ENCODE data around the gene AHRR.
"Not testable (repeated sequence)": the region's sequence is repeated elsewhere in the genome, so short reads cannot be mapped to it uniquely, and the experiment has no call there.

AHRR gene

DNA sequence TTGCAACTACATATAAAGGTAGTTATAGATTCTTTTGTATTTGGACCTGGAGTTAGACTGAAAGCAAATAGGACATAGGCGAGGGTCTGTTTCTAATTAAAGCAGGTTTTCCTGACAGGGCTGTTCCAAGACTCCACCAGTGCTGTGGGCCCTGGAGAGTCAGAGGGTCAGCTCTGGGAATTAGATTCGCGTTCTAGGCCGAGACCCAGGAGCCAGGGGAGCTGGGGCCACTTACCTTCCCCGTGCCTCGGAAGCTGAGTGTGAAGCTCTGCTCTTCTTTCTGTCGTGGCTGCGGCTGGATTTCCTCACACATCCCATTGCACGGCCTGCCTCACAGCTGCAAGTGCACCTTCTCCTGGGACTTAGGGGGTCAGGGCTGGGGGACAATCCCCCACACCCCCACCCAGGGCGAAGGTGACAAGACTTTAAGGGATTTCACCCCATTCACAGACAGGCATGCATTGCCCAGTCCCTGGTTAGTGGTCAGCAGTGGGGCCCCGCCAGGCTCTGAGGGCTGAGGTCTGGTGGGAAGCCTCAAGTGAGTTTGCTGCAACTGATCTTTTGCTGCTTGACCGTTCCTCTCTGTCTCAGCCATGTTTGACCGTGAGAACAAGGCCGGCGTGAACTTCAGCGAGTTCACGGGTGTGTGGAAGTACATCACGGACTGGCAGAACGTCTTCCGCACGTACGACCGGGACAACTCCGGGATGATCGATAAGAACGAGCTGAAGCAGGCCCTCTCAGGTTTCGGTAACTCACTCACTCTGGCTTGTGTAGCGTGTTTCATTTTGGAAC, 15.3 kb upstream of the AHRR start:
- no peak for DNase-seq (ENCODE audit: low read depth)

DNA sequence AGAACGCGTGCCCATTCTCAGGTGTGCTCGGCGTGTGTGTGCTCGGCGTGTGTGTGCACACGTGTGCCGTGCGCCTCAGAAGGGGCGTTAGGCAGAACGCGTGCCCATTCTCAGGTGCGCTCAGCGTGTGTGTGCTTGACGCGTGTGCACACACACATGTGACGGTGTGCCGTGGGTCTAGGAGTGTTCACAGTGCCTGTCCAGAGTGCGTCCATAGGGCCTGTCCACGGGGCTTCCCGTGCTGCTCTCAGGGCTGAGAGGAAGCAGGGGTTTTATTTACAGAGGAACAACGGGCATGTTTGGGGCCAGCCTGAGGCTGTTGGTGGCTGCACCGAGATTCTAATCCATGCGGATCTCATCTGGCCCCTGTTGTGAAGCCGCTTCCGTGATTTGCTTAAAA, 14.2 kb upstream of the AHRR start:
- DNase-seq (ENCODE audit: low read depth), result no peak

DNA sequence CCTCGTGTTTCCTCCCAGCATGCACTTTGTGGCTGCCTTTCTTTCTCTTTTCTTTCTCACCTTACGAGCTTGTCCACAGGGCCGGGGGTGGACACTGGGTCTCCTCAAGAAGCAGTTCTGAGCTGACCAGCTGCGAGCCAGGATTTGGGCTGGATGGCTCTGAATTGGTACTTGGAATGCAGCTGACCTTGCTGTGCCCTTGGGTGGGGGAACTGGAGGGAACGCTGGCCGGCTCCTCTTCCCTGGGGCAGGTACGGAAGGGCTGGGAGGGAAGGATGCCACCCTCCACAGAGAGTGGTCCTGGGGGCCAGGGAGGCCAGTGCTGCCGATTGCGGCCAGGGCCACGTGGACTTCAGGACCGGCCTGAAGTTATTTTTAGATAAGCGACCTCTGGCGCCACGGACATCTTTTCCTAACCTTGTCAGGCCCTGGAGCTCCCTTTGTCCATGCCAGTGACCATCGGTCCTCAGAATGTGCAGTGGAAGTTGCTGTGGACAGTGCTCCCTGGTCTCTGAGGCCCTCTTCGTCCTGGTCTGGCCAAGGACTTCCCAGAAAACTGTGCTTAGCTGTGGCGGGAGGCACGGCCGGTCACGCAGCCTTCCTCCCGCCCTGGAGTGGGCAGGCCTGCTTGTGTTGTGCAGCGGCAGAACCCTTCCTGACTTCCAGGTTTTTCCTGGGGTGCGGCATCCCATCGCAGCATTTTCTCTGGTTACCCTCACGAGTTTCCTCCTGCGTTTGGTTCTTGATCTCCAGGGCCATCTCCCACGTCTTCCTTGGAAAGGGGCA, 13.5 kb upstream of the AHRR start:
- DNase-seq (ENCODE audit: low read depth), result no peak

DNA sequence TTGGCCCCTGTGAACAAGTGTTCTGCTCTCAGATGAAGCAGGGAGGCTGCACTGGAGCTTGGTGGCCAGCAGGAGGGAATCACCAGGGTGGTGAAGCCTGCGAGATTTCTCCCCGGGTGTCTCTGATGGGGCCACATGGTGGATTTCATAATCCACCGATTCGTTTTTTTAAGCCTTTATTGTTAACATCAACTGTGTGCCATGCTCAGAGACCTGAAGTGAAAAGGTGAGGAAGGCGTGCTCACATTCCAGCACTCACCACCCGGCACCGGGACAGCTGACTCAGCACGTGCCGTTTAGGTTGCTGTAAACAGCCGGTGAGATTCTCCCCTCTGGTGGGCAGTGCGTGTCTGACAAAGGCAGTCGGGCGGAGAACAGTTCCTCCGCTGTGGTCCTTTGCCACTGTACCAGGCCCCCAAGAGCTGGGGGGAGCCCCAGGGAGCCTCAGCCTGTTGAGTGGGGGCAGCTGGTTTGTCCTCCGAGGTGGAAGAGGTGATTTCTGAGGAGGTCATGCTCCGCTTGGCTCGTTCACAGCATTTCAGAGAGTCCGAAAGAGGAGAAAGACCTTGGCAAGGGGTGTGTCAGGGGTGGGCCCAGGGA, 12.7 kb upstream of the AHRR start:
- DNase-seq (ENCODE audit: low read depth), result no peak

DNA sequence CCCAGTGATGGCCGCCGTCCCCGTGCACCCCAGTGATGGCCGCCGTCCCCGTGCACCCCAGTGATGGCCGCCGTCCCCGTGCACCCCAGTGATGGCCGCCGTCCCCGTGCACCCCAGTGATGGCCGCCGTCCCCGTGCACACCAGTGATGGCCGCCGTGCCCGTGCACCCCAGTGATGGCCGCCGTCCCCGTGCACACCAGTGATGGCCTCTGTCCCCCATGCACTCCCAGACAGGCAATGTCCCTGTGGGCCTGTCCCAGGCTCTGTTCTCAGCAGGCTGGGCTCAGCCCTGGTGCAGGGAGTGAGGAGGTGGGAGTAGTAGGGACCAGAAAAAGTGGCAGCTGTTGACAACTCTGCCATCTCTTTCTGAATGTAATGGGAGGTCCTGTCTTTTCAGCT, 11.7 kb upstream of the AHRR start:
- DNase-seq (ENCODE audit: low read depth), result not testable (repeated sequence)

DNA sequence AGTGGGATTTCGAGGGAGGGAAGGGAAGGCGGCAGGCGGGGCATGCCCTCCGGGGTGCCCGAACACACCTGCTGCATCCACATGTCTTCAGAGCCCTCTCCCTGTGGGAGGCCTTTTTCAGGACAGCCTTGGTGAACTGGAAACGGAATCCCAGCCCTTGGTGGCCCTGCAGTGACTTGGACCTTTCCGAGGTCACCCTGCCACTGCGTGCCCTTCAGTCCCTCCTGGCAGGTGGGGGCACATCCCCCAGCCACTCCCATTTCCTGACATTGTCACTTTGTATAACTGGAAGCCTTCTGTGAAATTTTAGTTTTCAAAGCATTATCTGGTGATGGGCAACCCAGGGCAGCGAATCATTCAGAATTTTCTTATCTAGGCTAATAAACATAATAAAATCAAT, 11.0 kb upstream of the AHRR start:
- DNase-seq (ENCODE audit: low read depth), result no peak

DNA sequence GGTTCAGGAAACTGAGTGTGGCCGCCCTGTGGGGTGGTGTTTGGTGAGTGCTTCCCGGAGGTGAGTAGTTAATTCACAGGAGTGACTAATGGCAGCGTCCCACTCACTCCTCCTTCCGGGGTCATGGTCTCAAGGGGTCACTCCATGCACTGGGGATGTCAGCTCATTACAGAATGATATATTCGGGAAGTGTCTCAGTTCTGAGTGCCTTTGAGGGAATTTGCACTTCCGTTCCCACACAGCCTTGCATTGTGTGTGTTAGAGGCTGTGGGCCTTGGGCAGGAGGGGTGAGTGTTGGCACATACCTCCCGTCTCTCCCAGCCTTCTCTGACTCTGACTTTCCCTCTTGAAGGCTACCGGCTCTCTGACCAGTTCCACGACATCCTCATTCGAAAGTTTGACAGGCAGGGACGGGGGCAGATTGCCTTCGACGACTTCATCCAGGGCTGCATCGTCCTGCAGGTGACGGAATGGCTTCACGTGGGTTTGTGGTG, 10.5 kb upstream of the AHRR start:
- no peak for DNase-seq (ENCODE audit: low read depth)

DNA sequence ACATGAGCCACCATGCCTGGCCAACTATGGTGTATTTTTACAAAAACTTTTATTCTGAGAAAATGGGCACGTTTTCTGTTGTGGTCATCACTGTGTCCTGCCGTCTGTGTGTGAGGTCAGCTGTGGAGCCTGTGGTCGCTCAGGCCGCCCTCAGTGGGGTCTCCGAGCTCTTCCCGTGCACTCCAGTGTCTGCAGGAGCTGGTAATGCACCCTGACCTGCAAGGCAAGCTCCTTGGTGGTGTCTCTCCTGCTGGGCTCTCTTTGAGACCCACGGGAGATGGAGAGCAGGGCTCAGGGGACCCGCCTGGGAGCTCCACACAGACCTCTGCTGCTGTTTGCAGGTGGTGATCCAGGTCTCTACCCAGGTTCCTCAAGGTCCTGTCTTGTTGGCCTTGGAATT, 9.6 kb upstream of the AHRR start:
- DNase-seq (ENCODE audit: low read depth), result no peak

DNA sequence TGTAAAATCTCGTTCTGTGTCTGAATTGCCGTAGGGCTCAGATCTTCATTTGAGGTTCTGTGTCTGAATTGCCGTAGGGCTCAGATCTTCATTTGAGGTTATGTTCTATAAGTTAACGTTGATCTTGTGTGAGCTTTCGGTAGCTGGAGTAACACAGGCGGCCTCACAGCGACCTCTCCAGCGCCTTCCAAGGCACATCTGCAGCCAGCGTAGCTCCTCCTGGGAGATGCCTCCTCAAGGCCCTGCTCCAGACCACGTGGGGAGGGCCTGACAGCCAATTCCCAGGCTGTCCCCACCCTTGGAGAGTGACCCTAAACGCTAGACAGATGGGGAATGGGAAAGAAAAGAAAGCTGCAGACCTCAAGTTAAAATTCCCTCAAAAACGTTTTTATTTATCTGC, 8.7 kb upstream of the AHRR start:
- DNase-seq (ENCODE audit: low read depth), result no peak

DNA sequence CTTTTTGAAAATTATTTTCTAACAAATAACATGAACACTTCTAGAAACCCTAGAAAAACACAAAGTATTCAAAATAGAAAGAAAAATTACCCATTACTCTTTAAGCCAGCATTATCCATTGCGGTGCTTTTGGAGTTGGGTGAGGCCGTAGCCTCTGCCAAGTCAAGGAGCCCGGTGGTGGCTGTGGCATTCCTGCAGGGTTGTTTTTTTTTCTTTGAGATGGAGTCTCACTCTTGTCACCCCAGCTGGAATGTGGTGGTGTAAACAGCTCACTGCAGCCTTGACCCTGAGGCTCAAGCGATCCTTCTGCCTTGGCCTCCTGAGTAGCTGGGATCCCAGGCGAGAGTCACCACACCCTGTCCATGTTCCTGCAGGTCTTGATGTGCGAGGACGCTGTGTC, 8.2 kb upstream of the AHRR start:
- no peak for DNase-seq (ENCODE audit: low read depth)

DNA sequence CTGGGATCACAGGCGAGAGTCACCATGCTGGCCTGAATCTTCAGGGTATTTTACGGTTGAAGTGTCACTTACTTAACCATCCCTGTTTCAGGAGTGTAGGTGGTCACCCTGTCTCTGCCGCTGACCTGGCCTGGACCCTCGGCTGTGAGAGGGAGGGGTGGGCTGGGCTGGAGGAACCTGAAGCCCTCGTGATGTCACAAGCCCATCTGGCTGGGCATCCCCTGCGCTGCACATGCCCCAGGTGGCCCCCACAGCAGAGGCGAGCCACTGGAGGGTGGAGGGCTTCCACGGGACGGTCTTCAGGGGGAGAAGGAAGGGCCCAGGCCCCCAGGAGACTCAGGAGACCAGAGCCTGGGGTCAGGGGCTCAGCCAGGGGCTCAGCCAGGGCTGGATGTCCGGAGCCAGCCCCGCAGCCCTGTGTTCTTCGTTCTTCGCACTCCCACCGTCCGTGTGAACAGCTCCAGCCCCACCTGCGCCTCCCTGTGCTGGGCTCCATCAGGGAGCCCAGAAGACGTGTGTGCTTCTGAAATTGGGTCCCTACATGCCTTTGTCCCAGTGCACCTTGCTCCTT, 7.6 kb upstream of the AHRR start:
- no peak for DNase-seq (ENCODE audit: low read depth)

DNA sequence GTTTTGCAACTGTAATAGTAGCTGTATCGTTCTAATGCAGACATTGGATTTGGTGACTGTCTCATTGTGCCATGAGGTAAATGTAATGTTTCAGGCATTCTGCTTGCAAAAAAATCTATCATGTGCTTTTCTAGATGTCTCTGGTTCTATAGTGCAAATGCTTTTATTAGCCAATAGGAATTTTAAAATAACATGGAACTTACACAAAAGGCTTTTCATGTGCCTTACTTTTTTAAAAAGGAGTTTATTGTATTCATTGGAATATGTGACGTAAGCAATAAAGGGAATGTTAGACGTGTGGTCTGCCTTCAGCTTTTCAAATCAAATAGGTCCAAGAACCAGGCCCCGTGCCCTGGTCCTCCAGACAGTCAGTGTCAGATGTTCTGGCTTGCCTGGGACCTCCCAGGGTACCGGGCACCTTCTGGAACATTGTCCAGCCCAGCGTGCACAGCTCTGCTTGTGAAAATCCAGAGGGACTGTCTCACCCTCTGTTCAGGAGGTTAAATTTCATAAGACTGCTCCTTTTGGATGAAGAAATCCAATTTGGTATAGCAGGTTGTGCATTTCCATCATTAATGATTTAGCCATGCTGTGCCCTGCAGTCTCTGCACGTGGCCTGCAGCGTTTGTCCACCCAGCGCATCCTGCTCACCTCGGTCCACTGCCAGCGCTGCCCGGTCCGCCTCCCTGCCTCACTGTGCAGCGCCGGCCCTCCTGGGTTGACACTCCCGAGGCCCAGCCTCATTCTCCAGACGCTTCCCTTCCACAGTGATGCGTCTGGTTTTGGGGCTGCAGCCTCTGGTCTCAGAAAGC, 6.6 kb upstream of the AHRR start:
- no peak for DNase-seq (ENCODE audit: low read depth)

DNA sequence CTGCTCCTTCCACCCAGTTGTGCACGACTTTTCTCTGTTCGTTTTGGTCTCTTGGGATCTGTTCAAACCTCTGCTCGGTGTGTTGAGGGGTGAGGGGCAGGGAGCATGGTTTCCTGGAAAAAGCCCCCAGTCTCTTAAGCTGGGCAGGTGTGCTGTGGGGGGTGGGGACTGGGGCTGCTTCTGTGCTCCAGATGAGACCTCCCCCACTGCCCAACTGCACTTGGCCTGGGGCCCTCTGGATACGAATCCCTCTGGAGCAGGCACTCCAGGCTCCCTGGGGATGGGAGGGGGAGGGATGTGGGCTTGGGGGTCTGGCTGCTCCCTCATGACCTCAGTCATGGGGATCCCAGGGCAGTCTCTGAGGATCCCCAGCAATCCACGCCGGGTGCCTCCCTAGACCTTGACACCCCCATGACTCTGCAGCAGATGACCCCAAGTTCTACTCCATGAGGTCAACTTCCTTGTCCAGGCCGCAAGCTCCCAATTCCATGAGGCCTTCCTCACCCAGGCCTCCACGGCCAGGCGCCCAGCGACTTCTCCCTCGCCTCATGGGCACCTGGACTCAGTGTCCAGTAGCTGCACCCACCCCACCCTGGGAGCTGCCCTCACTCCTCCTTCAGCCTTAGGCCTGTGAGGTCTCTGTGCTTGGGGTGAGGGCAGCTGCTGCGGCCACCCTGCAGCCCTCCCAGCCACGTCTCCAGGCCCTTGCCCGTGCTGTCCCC, 5.9 kb upstream of the AHRR start:
- no peak for DNase-seq (ENCODE audit: low read depth)

DNA sequence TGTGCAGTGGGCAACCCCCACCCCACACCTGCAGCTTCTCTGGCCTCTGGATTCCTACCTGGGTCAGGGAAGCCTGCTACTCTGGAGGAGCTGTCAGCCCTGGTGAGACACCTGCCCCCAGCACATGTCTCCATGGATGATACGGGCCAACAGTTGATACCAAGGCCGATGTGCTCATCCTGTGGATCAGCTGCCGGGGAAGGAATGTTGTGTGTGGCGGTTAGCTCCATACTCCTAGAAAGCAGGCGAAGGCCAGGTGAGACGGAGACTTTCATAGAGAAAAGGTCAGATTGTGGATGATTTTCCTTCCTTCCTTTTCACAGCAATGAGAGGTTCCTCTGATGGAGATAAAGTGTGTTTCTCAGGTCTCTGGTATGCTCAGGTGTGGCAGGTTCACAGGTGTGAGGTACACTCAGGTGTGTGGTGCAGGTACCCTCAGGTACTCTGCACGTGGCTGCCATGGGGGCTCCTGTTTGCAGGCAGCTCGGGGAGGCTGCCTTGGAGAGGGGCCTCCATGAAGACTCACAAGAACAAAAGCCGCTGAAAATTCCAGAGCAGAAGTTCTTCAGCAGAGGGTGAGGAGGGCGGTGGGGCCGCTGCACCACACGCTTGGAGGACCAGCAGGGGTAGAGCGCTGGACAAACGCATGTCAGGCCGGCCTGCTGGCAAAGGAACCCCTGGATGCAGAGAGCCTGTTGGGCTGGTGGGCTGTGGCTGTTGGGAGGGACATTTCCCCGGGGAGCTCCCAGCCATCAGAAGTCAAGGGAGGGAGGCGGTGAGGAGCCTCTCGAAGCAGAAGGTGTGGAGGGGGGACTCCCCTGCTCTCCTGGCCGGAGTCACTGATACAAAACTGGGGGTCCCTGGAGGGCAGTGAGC, 5.1 kb upstream of the AHRR start:
- no peak for DNase-seq (ENCODE audit: low read depth)

DNA sequence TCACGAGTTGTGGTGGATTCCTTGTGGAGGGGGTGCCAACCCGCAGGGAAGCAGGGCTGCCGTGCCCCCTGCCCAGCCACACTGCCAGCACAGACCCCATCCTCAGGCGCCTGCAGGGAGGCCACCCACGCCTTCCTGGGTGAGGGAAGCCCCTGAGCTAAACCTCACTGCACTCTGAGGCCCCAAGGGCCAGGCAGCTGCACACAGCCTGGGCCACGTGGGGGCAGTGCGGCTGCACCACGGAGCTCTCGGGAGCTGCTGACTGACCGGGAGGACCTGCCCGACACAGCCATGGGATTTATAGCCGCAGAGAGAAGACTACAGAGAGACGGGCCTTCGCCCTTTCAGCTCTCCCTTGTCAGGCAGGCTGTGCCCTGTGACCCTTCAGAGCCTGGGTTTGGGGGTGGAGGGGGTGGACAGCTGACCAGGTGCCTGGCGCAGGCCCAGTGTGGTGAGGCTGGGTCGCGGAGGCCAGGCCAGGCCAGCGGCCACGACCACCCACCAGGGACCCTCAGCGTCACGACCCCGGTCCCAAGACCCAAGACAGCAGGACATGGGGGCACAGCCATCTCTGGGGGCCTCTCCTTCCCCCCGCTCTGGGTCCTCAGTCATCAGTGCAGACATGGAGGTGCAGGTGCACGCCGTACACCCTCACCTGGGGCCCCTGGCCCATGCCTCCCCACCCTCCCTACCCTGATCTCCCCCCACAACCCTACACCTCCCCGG, 4.3 kb upstream of the AHRR start:
- peak; percentile 54 for DNase-seq (ENCODE audit: low read depth)

DNA sequence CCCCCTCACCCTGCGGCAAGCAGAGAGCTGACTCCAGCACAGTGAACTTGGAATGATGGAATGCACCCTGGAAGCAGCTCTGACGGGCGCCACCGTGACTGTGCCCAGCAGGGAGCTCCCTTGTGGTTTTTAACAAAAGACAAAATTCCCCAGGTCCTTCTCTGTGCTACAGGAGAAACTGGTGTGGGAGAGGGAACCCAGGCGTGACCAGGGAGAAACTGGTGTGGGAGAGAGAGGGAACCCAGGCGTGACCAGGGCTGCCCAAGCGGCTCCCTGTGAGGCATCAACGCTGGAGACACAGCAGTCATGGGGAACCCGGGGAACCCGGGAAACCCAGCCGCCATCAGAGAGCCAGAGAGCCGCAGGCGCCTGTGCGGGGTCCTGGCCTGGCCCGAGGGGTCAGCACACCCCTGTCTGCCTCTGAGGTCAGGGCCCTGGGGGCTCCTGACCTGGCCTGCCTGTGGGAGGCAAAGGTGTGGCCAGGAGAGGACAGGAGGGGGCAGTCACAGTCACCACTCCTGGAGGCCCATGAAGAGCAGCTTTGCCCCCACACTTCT, 3.1 kb upstream of the AHRR start:
- DNase-seq (ENCODE audit: low read depth), result no peak

DNA sequence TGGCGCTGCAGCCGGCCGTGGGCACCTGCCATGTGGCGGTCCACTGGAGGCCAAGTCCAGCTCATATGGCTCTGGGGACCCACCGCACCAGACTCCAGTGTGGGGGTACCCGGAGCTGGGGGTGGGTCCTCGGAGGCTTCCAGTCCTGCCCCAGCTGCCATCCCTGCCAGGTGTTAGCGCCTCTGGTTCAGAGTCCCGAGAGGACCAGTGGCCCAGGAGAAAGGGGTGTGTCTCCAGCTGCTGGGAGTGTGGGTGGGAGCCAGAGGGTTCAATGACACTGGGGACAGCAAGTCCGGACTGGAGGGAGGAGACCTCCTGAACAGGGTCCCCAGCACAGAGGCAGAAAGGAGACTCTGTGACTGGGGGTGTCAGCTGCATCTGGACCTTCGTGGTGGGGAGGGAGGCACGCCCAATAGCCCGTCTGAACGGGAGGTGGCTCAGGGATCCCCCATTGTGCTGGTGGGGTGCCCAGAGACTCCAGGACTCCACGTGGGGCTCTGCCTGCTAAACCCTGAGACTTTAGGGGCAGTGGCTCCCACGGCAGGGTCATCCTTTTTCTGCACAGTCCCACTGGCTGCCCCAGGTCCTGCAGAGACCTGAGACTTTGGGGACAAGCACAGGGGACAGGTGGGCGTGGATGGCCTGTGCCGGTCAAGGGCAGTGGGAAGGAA, 2.4 kb upstream of the AHRR start:
- DNase-seq (ENCODE audit: low read depth), result no peak

DNA sequence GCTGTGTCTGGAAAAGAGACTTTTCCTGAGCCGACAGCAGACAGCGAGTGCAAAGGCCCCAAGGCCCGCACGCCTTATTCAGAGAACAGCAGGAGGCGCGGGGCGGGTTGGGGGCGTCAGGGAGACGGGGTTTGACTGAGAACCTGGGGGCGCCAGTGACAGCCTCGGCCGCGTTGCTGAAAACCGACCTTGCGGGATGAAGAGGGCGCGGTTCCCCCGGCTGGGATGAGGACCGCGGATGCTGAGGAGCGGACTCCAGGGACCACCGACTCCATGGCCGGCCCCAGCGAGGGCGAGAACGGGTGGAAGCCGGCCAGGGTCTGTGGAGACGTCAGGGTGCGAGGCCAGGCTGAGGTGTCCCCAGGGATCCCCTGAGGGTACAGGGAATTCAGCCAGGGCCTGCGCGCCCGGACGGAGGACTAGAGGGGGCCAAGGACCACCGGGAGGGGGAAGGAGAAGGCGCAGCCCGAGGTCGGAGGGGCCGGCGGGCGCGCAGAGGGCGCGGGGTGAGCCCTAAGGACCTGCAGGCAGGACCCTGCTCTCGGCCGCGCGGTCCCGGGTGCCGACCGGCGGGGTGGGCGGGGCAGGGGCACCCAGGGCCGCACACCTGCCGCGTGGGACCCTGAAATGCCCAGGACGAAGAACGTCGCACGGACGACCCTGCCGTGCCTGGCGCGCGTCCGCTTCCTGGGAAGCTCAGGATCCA, 837 bp upstream of the AHRR start:
- no peak for DNase-seq (ENCODE audit: low read depth)
